NB4 (cell line): ENCODE data around the gene ITGA8.

Source experiments
- CTCF ChIP-seq: IDR thresholded peaks from one replicate; pipeline ENCODE4 v1.5.1; 2012; ENCODE audit warnings: low read depth, low read length
- MYC ChIP-seq: IDR thresholded peaks from 2 replicates; pipeline ENCODE4 v1.6.1; 2011; ENCODE audit warnings: low read depth, low read length
- POLR2A ChIP-seq: IDR thresholded peaks from 2 replicates; pipeline ENCODE4 v1.6.1; 2011; ENCODE audit warnings: mild to moderate bottlenecking; ENCODE audit not compliant: insufficient read length; ENCODE audit errors: extremely low read depth
- TF ChIP-seq, protein P1 (sequence below): IDR thresholded peaks from 2 replicates; pipeline ENCODE4 v1.6.1; 2011; ENCODE audit warnings: low read depth, low read length

DNA sequence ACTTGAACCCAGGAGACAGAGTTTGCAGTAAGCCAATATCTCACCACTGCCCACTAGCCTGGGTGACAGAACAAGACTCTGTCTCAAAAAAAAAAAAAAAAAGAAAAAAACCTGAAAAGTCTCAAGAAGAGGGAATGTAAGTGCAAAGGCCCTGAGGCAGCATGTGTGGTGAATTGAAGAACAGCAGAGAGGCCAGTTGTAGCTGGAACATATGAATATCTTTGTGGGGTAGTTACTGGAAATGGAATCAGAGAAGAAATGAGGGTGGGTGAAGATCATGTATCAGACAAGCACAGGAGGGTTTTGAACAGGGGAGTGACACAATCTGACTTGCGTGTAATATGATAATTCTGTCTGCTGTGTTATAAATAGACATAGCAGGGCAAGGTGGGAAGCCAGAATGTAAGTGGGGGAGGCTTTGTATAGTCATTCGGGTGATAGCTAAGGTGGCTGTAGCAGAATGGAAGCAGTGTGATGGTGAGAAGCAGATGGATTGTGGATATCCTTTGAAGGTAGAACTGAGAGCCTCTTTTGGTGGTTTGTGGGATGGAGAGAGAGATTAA, 45.3 kb upstream of the ITGA8 start:
- TF ChIP-seq CTCF: no peak
- no peak for TF ChIP-seq POLR2A
- TF ChIP-seq MYC: no peak
- TF ChIP-seq, protein P1, sequence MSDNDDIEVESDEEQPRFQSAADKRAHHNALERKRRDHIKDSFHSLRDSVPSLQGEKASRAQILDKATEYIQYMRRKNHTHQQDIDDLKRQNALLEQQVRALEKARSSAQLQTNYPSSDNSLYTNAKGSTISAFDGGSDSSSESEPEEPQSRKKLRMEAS: no peak
